Measurements from ENCODE around the gene CDC25C. TPM values are rescaled to one million over a fixed set of nuclear protein-coding genes. Genes with fewer than 3 reads are reported as not detected.

CDC25C gene
- total RNA-seq, 1 donor from 2014 or later, result 2.0 TPM

DNA sequence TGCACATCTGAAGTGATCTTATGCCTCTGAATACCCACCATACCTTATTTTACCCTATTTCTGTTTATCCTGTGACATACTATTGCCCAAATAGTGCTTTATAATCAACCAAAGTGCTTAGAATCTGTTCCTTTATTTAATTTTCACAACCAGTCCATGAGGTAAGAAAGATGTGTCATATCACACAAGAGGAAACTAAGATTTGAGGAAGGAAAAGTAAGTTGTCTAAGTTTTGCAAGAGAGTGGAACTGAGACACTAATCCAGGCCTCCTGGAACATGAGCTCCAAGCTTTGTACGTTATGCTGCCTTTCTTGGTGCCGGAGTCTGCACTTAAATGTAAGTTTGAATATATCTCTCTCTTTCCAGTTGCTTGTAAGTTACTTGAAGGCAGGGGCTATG is 38.1 kb upstream of the CDC25C start:
- Histone ChIP-seq H3K9me3 (no peaks in the 10 kb centered on the region), H3K4me3 (no peak overlapping the region), H3K27me3 (no peaks in the 10 kb centered on the region), H3K36me3 (peaks cover 0 to 19% of the 10 kb centered on the region in 2 donors), H3K27ac (no peak overlapping the region), H3K4me1 (peaks cover 58% of the 10 kb centered on the region)
- intact Hi-C loops (cut with DNase I), result no loop called here
- TF ChIP-seq POLR2AphosphoS5 (IDR thresholded peaks at IDR 0.05; ENCODE audit: insufficient read depth in 1 of 2, low read depth in 1 of 2) (no peak), POLR2A (IDR thresholded peaks at IDR 0.05) (no peak)
- TF ChIP-seq, protein P1, sequence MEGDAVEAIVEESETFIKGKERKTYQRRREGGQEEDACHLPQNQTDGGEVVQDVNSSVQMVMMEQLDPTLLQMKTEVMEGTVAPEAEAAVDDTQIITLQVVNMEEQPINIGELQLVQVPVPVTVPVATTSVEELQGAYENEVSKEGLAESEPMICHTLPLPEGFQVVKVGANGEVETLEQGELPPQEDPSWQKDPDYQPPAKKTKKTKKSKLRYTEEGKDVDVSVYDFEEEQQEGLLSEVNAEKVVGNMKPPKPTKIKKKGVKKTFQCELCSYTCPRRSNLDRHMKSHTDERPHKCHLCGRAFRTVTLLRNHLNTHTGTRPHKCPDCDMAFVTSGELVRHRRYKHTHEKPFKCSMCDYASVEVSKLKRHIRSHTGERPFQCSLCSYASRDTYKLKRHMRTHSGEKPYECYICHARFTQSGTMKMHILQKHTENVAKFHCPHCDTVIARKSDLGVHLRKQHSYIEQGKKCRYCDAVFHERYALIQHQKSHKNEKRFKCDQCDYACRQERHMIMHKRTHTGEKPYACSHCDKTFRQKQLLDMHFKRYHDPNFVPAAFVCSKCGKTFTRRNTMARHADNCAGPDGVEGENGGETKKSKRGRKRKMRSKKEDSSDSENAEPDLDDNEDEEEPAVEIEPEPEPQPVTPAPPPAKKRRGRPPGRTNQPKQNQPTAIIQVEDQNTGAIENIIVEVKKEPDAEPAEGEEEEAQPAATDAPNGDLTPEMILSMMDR (IDR thresholded peaks at IDR 0.05), result no peak
- no peak for DNase-seq (ENCODE audit: extremely low spot score in 2 of 2)

- peaks cover 58% of the 10 kb centered on the region for H3K4me1 ChIP-seq
- H3K4me3 ChIP-seq, result no peak overlapping the region
- no peak overlapping the region for H3K27ac ChIP-seq
- intact Hi-C loops (cut with DNase I), result no loop called here
- TF ChIP-seq, protein P1 (IDR thresholded peaks at IDR 0.05), result no peak
- TF ChIP-seq POLR2AphosphoS5 (IDR thresholded peaks at IDR 0.05; ENCODE audit: insufficient read depth in 1 of 2, low read depth in 1 of 2) (no peak), POLR2A (IDR thresholded peaks at IDR 0.05) (no peak)
- no peak for DNase-seq (ENCODE audit: extremely low spot score in 2 of 2)
- H3K9me3 ChIP-seq, result no peaks in the 10 kb centered on the region
- no peaks in the 10 kb centered on the region for H3K27me3 ChIP-seq
- peaks cover 0 to 15% of the 10 kb centered on the region in 2 donors for H3K36me3 ChIP-seq
Measured at GRCh38 chr5:138369261-138369660, 37.7 kb upstream of the CDC25C start.

- no peak overlapping the region for H3K4me3 ChIP-seq
- no peak for DNase-seq (ENCODE audit: extremely low spot score in 2 of 2)
- intact Hi-C loops (cut with DNase I), result no loop called here
- H3K9me3 ChIP-seq, result no peaks in the 10 kb centered on the region
- no peaks in the 10 kb centered on the region for H3K27me3 ChIP-seq
- no peaks in the 10 kb centered on the region for H3K36me3 ChIP-seq
- TF ChIP-seq, protein P1 (IDR thresholded peaks at IDR 0.05), result no peak
- TF ChIP-seq POLR2AphosphoS5 (IDR thresholded peaks at IDR 0.05; ENCODE audit: insufficient read depth in 1 of 2, low read depth in 1 of 2) (no peak), POLR2A (IDR thresholded peaks at IDR 0.05) (no peak)
- H3K4me1 ChIP-seq, result peaks cover 61% of the 10 kb centered on the region
- no peak overlapping the region for H3K27ac ChIP-seq
Measured at GRCh38 chr5:138366632-138367382, 35.2 kb upstream of the CDC25C start.

- H3K27ac ChIP-seq, result no peak overlapping the region
- TF ChIP-seq POLR2A (IDR thresholded peaks at IDR 0.05), result no peak
- TF ChIP-seq POLR2AphosphoS5 (IDR thresholded peaks at IDR 0.05; ENCODE audit: insufficient read depth in 1 of 2, low read depth in 1 of 2), result no peak
- H3K4me3 ChIP-seq, result no peak overlapping the region
- H3K27me3 ChIP-seq, result no peaks in the 10 kb centered on the region
- no peaks in the 10 kb centered on the region for H3K36me3 ChIP-seq
- intact Hi-C loops (cut with DNase I), result loop anchor here (5.0 kb wide), 1 partner anchor 1613 kb away; no protein-coding TSS in a partner anchor
- peaks cover 51% of the 10 kb centered on the region for H3K4me1 ChIP-seq
- H3K9me3 ChIP-seq, result no peaks in the 10 kb centered on the region
- no peak for DNase-seq (ENCODE audit: extremely low spot score in 2 of 2)
Measured at GRCh38 chr5:138364576-138364975, 33.0 kb upstream of the CDC25C start.

GRCh38 chr5:138360941-138361452 is 29.4 kb upstream of the CDC25C start:
- no peaks in the 10 kb centered on the region for H3K9me3 ChIP-seq
- TF ChIP-seq POLR2A (IDR thresholded peaks at IDR 0.05), result no peak
- TF ChIP-seq, protein P1 (IDR thresholded peaks at IDR 0.05), result no peak
- TF ChIP-seq POLR2AphosphoS5 (IDR thresholded peaks at IDR 0.05; ENCODE audit: insufficient read depth in 1 of 2, low read depth in 1 of 2), result no peak
- H3K27ac ChIP-seq, result no peak overlapping the region
- no peaks in the 10 kb centered on the region for H3K27me3 ChIP-seq
- H3K36me3 ChIP-seq, result no peaks in the 10 kb centered on the region
- no peak for DNase-seq (ENCODE audit: extremely low spot score in 2 of 2)
- no peak overlapping the region for H3K4me3 ChIP-seq
- H3K4me1 ChIP-seq, result peaks cover 23% of the 10 kb centered on the region
- intact Hi-C loops (cut with DNase I), result loop anchor here (5.0 kb wide), 1 partner anchor 1616 kb away; no protein-coding TSS in a partner anchor
